NCI-H774 (cell line): Measurements from ENCODE around the gene OTOP2.

Source experiments
- DNase-seq: peaks from one replicate; lab custom pipeline; 2025; lab: John Stamatoyannopoulos, UW

OTOP2 gene

GRCh38 chr17:74971069-74971841 lies 47.2 kb downstream of the OTOP2 start:
- no peak for DNase-seq

GRCh38 chr17:74971842-74972106 lies 47.7 kb downstream of the OTOP2 start:
- DNase-seq, result no peak

- DNase-seq, result peak; percentile 82
Measured at GRCh38 chr17:74972107-74972972, 48.3 kb downstream of the OTOP2 start, which contains the start of gene HID1. TSS of gene HID1 (minus strand) at chr17:74972759. CDS start at chr17:74972656, 103 bp downstream.

GRCh38 chr17:74972973-74973328 lies 48.9 kb downstream of the OTOP2 start:
- no peak for DNase-seq

GRCh38 chr17:74975943-74976342 lies 51.9 kb downstream of the OTOP2 start:
- DNase-seq, result no peak

- DNase-seq, result no peak
Measured at GRCh38 chr17:74977802-74978201, 53.7 kb downstream of the OTOP2 start.

- DNase-seq, result no peak
Measured at GRCh38 chr17:74978240-74978639, 54.2 kb downstream of the OTOP2 start.

GRCh38 chr17:74979408-74980146 lies 55.5 kb downstream of the OTOP2 start:
- DNase-seq, result no peak

GRCh38 chr17:74981318-74981978 lies 57.4 kb downstream of the OTOP2 start:
- no peak for DNase-seq

- peak; percentile 92 for DNase-seq
Measured at GRCh38 chr17:74981979-74982662, 58.0 kb downstream of the OTOP2 start.

- peak; percentile 35 for DNase-seq
Measured at GRCh38 chr17:74982663-74983313, 58.7 kb downstream of the OTOP2 start.
